ENCODE measurements around the gene MBD3. TPM values are rescaled to one million over a fixed set of nuclear protein-coding genes. Genes with fewer than 3 reads are reported as not detected.
A peak's percentile ranks its signal among the peaks of the same experiment; 100 is the strongest.

Gene MBD3
- total and polyA plus RNA-seq, 8 donors, result 39.8 to 154 (median 57.4) TPM

DNA sequence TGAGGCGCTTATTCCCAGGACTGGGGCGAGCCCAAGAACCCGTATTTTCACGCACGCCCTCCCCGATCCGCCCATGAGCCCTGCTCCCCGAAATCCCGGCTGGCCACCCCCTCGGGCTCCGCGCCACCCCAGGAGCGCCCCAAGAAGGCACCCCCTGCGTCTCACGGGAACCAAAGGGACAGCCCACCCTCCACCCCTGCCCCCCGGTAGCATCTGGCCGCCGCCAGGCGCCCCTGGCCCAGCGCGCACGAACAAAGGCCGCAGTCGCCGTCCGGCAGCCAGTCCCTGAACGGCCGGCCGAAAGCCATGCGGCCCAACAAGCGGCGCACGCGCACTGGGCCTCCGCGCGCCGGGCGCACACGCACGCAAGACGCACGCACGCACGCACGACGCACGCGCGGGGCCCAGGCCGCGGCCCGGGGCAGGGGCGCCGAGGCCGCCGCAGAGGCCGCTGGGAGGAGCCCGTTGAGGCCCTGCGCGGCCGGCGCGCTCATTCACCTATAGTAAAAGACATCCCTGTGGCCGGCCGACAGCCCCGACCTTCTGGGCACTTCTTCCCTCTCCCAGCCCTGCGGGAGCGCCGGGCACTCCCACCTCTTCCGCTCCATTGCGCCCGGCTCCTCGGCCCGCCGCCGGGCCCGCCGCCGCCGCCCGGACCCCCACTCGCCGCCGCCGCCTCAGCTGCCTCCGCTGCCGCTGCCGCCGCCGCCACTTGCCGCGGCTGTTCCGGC is 476 bp downstream of the MBD3 start:
- H3K4me3 ChIP-seq, result peak overlapping the region; percentile 72 to 96 (median 87)
- no peaks in the 10 kb centered on the region for H3K27me3 ChIP-seq
- H3K9me3 ChIP-seq, result no peaks in the 10 kb centered on the region
- WGBS, 5 donors, result 0 to 3% (median 0%) methylated on average over 1 to 92 of the region's 94 CpGs
- intact Hi-C loops (cut with DNase I; ENCODE audit: low total_unique reads), result no loop called here
- DNase-seq, result peak; percentile 89 to 97
- H3K27ac ChIP-seq, result peak overlapping the region; percentile 91 to 99 (median 96)
- H3K4me1 ChIP-seq, result peaks cover 22 to 47% (median 39%) of the 10 kb centered on the region in 4 donors
- H3K36me3 ChIP-seq, result peaks cover 11 to 27% (median 23%) of the 10 kb centered on the region in 4 donors
- TF ChIP-seq POLR2A (IDR thresholded peaks at IDR 0.05) (peak in 1 of 4 donors; percentile 22), EP300 (IDR thresholded peaks at IDR 0.05) (no peak), POLR2AphosphoS5 (IDR thresholded peaks at IDR 0.05) (peak; percentile 72 to 93 (median 77))
- TF ChIP-seq, protein P1, sequence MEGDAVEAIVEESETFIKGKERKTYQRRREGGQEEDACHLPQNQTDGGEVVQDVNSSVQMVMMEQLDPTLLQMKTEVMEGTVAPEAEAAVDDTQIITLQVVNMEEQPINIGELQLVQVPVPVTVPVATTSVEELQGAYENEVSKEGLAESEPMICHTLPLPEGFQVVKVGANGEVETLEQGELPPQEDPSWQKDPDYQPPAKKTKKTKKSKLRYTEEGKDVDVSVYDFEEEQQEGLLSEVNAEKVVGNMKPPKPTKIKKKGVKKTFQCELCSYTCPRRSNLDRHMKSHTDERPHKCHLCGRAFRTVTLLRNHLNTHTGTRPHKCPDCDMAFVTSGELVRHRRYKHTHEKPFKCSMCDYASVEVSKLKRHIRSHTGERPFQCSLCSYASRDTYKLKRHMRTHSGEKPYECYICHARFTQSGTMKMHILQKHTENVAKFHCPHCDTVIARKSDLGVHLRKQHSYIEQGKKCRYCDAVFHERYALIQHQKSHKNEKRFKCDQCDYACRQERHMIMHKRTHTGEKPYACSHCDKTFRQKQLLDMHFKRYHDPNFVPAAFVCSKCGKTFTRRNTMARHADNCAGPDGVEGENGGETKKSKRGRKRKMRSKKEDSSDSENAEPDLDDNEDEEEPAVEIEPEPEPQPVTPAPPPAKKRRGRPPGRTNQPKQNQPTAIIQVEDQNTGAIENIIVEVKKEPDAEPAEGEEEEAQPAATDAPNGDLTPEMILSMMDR (IDR thresholded peaks at IDR 0.05), result no peak

GRCh38 chr19:1591421-1592023 is 1.1 kb downstream of the MBD3 start:
- Histone ChIP-seq H3K4me1 (peaks cover 22 to 47% (median 40%) of the 10 kb centered on the region in 4 donors), H3K27ac (peak overlapping the region; percentile 91 to 99 (median 96)), H3K9me3 (no peaks in the 10 kb centered on the region), H3K27me3 (no peaks in the 10 kb centered on the region), H3K4me3 (peak overlapping the region; percentile 72 to 96 (median 87)), H3K36me3 (peaks cover 4 to 20% (median 16%) of the 10 kb centered on the region in 4 donors)
- WGBS, 5 donors, result 1 to 2% (median 1%) methylated on average over 29 to 31 of the region's 31 CpGs
- peak in 1 of 2 donors; percentile 44 for DNase-seq
- TF ChIP-seq EP300 (IDR thresholded peaks at IDR 0.05) (no peak), POLR2A (IDR thresholded peaks at IDR 0.05) (no peak), POLR2AphosphoS5 (IDR thresholded peaks at IDR 0.05) (no peak)
- TF ChIP-seq, protein P1 (IDR thresholded peaks at IDR 0.05), result no peak
- intact Hi-C loops (cut with DNase I; ENCODE audit: low total_unique reads), result no loop called here

DNA sequence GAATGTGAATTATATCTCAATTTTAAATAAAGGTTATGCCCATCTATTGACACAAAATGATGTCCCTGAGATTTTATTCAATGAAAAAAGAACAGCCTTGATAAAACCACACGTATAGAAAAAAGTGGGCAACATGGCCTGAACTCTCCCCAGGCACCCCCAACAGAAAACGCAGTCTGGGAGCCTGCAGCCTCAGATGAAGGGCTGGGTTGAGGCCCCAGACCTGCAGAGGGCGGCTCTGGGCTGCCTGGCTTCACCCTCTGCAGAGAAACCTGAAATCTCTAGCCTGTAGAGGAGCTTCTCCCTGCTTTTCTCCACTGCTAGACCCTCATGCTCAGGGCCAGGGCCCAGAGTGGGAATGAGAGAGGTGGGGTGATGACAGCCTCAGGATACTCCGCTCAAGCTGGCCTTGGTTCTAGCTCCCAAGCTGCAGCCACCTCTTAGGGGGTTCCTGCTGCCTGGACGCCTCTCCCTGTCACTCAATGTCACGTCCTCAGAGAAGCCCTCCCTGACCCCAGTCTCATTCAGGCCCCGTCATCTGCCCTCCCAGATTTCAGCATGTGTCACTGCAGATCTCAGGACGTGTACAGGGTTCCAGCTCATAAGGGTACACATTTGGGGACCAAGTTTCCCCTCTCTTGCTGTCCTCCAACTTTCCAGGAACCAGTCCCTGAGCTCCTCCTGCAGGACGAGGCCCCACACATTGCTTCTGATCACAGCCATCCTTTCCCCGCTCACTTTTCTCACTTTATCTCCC is 1.8 kb downstream of the MBD3 start:
- Histone ChIP-seq H3K4me1 (peaks cover 22 to 47% (median 40%) of the 10 kb centered on the region in 4 donors), H3K27ac (peak overlapping the region in 4 of 5 donors; percentile 91 to 99 (median 95)), H3K36me3 (peaks cover 4 to 13% (median 9%) of the 10 kb centered on the region in 4 donors), H3K9me3 (no peaks in the 10 kb centered on the region), H3K27me3 (no peaks in the 10 kb centered on the region), H3K4me3 (peak overlapping the region; percentile 72 to 96 (median 87))
- peak in 1 of 2 donors; percentile 54 for DNase-seq
- WGBS, 5 donors, result 16 to 31% (median 24%) methylated on average over 10 of the region's 10 CpGs
- intact Hi-C loops (cut with DNase I; ENCODE audit: low total_unique reads), result no loop called here
- TF ChIP-seq, protein P1 (IDR thresholded peaks at IDR 0.05), result no peak
- TF ChIP-seq POLR2A (IDR thresholded peaks at IDR 0.05) (no peak), EP300 (IDR thresholded peaks at IDR 0.05) (no peak), POLR2AphosphoS5 (IDR thresholded peaks at IDR 0.05) (no peak)

DNA sequence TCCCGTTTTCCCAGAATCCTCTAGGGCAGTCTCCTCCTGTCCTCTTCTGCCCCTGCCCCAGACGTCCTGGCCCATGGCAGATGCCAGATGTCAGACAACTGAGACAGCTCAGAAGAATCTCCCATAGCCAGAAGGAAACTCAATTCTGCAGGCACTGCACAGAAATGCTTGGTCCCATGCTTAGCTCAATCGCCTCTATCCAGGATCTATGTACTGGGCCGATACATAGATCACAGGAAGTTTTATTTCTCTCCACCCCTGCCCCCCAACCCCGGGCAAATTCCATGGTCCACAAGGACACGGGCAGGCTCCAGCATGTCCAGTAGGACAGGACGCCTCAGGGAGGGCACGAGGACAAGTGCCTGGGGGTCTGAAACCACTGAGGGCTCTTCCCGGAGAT is 4.8 kb downstream of the MBD3 start:
- TF ChIP-seq EP300 (IDR thresholded peaks at IDR 0.05) (no peak), POLR2A (IDR thresholded peaks at IDR 0.05) (no peak), POLR2AphosphoS5 (IDR thresholded peaks at IDR 0.05) (no peak)
- TF ChIP-seq, protein P1 (IDR thresholded peaks at IDR 0.05), result no peak
- Histone ChIP-seq H3K27ac (no peak overlapping the region), H3K4me1 (peaks cover 17 to 44% (median 29%) of the 10 kb centered on the region in 4 donors), H3K27me3 (no peaks in the 10 kb centered on the region), H3K36me3 (peaks cover 15 to 22% (median 21%) of the 10 kb centered on the region in 4 donors), H3K9me3 (no peaks in the 10 kb centered on the region), H3K4me3 (no peak overlapping the region)
- 62 to 75% (median 67%) methylated on average over 9 of the region's 9 CpGs for WGBS, 5 donors
- intact Hi-C loops (cut with DNase I; ENCODE audit: low total_unique reads), result no loop called here
- no peak for DNase-seq
